Endothelial cell (in vitro differentiated cells): ENCODE data around the gene CIPC. TPM values are rescaled to one million over a fixed set of nuclear protein-coding genes. Genes with fewer than 3 reads are reported as not detected.

Source experiments
- DNase-seq: peaks from one replicate; pipeline ENCODE4 v3.0.0; 2021; ENCODE audit warnings: low spot score
- H3K27ac Mint-ChIP-seq: one replicate; pipeline ENCODE4 v1.8.0; 2021; ENCODE audit warnings: mixed read lengths, inconsistent platforms; ENCODE audit not compliant: unreplicated experiment
- H3K27me3 Mint-ChIP-seq: one replicate; pipeline ENCODE4 v1.8.0; 2021; ENCODE audit warnings: mild to moderate bottlenecking, moderate library complexity, mixed read lengths, inconsistent platforms; ENCODE audit not compliant: unreplicated experiment
- H3K36me3 Mint-ChIP-seq: one replicate; pipeline ENCODE4 v1.8.0; 2021; ENCODE audit warnings: mild to moderate bottlenecking, low read depth, mixed read lengths, inconsistent platforms; ENCODE audit not compliant: unreplicated experiment
- H3K4me1 Mint-ChIP-seq: one replicate; pipeline ENCODE4 v1.8.0; 2021; ENCODE audit warnings: mild to moderate bottlenecking, mixed read lengths, inconsistent platforms; ENCODE audit not compliant: unreplicated experiment
- H3K4me3 Mint-ChIP-seq: one replicate; pipeline ENCODE4 v1.8.0; 2021; ENCODE audit warnings: mild to moderate bottlenecking, mixed read lengths, inconsistent platforms; ENCODE audit not compliant: unreplicated experiment
- H3K9me3 Mint-ChIP-seq: one replicate; pipeline ENCODE4 v1.8.0; 2021; ENCODE audit warnings: mixed read lengths, inconsistent platforms; ENCODE audit not compliant: unreplicated experiment
- total RNA-seq: library from RNA; stranded (reverse); fragmentation: NEBNext Ultra II Directional; extraction: Animal tissue kit (Norgen Biotek cat#: 25700); gene quantifications from one replicate; pipeline ENCODE4 v1.2.1, GENCODE V29; 2021; ENCODE audit not compliant: unreplicated experiment
- TF ChIP-seq, protein P1 (sequence below): fragments of 200-600 bp; sonication (generic); IDR thresholded peaks from one replicate; pipeline ENCODE4 v1.5.0; 2021; ENCODE audit warnings: antibody characterized with exemption; ENCODE audit not compliant: unreplicated experiment

CIPC gene
- total RNA-seq, 1 donor from 2014 or later, result 42.4 TPM

DNA sequence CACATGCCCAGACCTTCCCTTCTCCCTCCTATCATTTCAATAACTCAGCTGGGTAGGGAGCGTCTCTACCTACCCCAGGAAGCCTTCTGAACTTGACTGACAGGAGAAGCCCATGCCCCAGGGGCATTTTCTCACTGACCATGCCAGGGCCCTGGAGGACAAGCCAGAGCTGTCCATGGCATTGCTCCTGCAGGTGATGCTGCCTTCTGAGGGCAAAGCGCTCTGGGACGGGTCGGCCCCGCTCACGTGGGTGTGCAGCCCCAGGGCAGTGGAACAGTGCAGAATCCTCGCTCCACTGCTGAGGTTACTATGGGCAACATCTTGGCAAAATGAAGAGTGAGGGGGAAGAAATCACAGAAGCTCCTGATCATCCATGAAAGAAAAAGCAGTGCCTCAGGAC lies 28.5 kb upstream of the CIPC start:
- TF ChIP-seq, protein P1, sequence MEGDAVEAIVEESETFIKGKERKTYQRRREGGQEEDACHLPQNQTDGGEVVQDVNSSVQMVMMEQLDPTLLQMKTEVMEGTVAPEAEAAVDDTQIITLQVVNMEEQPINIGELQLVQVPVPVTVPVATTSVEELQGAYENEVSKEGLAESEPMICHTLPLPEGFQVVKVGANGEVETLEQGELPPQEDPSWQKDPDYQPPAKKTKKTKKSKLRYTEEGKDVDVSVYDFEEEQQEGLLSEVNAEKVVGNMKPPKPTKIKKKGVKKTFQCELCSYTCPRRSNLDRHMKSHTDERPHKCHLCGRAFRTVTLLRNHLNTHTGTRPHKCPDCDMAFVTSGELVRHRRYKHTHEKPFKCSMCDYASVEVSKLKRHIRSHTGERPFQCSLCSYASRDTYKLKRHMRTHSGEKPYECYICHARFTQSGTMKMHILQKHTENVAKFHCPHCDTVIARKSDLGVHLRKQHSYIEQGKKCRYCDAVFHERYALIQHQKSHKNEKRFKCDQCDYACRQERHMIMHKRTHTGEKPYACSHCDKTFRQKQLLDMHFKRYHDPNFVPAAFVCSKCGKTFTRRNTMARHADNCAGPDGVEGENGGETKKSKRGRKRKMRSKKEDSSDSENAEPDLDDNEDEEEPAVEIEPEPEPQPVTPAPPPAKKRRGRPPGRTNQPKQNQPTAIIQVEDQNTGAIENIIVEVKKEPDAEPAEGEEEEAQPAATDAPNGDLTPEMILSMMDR, result no peak
- Mint-ChIP-seq H3K4me3 (no peak overlapping the region), H3K27ac (no peak overlapping the region), H3K27me3 (peaks cover 12% of the 10 kb centered on the region), H3K36me3 (peaks cover 4% of the 10 kb centered on the region), H3K4me1 (peaks cover 7% of the 10 kb centered on the region), H3K9me3 (no peaks in the 10 kb centered on the region)
- no peak for DNase-seq

DNA sequence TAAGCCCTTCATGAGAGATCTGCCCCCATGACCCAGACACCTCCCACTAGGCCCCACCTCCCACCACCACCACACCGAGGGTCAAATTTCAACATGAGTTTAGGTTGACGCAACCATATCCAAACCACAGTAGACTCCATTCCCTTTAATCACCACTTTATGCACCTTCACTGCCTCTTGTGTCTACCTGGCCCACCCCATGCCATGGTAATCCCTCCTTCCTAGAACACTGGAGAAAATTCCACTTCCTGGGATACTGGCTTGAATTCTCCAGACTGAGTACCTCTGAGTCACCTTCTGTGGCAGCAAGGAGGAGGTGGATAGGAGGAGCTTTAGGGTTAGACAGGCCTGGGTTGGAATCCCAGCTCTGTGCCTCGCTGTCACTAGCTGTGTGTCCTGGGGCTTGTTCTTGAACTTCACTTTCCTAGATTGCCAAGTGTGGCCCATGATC lies 26.1 kb upstream of the CIPC start:
- Mint-ChIP-seq H3K27me3 (peaks cover 7% of the 10 kb centered on the region), H3K36me3 (peaks cover 5% of the 10 kb centered on the region), H3K4me1 (peaks cover 28% of the 10 kb centered on the region), H3K27ac (no peak overlapping the region), H3K9me3 (no peaks in the 10 kb centered on the region), H3K4me3 (no peak overlapping the region)
- TF ChIP-seq, protein P1, result no peak
- no peak for DNase-seq

DNA sequence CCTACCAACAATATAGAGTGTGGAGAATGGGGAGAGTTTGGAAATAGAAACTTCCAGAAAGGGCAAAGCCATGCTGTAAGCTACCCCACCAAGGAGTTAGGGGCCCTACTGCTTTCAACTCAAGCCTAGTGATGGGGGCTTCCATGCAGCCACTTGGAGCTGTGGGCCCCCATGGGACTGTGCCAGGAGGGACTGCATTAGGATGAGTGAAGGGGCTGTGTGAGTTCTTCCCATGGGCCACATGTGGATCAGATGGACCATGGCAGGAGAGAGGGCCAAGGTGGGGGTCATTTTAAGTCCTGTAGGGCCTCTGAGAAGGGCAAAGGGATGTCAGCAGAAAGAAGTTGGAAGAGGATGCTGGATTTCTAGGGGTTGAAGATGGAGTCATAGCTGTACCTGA lies 23.1 kb upstream of the CIPC start:
- Mint-ChIP-seq H3K27ac (peak overlapping the region; percentile 89), H3K4me3 (peak overlapping the region; percentile 73), H3K27me3 (peaks cover 2% of the 10 kb centered on the region), H3K36me3 (peaks cover 5% of the 10 kb centered on the region), H3K9me3 (no peaks in the 10 kb centered on the region), H3K4me1 (peaks cover 37% of the 10 kb centered on the region)
- DNase-seq, result no peak
- TF ChIP-seq, protein P1, result no peak

DNA sequence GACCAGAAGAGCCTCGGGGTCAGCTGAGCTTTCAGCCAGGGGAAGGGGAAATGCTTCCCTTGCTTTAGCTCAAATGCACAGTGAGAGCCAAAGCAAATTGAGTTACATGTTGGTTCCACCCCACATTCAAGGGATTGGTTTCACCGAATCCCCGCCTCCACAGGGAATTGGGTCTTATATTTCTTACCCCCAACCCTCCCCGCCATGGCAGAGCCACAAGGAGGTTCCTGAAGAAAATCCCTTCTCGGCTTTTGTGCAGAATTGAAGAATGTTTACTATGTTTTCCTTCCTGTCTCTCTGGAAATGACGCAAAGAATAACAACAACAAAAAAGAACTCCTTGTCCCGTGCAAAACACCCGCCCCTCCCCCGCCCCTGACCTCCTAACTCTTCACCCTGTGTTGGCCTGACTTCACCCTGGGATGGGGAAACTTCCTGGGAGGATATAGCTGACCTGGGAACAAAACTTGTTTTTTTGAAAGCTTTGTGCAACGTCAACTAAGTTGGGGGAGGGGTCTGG lies 21.9 kb upstream of the CIPC start:
- peak overlapping the region; percentile 69 for H3K4me3 Mint-ChIP-seq
- no peaks in the 10 kb centered on the region for H3K9me3 Mint-ChIP-seq
- TF ChIP-seq, protein P1, result no peak
- H3K27ac Mint-ChIP-seq, result peak overlapping the region; percentile 98
- H3K4me1 Mint-ChIP-seq, result peaks cover 40% of the 10 kb centered on the region
- H3K27me3 Mint-ChIP-seq, result peaks cover 2% of the 10 kb centered on the region
- DNase-seq, result peak; percentile 69
- H3K36me3 Mint-ChIP-seq, result peaks cover 5% of the 10 kb centered on the region

DNA sequence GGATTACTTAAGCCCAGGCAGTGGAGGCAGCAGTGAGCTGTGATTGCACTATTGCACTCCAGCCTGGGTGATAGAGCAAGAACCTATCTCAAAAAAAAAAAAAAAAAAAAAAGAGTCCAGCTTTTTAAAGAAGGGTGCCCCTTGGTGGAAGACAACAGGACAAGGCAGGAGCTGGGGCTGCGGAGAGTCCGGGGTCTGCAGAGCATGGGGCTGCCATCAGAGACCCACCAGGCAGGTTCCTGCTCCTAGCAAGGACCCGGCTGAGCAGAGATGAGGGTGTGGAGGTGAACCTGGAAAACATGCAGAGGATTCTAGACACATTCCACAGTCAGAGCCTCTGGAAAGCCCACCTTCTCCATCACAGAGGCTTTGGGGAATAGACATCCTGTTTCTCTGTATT lies 21.0 kb upstream of the CIPC start:
- H3K4me3 Mint-ChIP-seq, result no peak overlapping the region
- DNase-seq, result no peak
- TF ChIP-seq, protein P1, result no peak
- peak overlapping the region; percentile 98 for H3K27ac Mint-ChIP-seq
- H3K27me3 Mint-ChIP-seq, result peaks cover 2% of the 10 kb centered on the region
- H3K4me1 Mint-ChIP-seq, result peaks cover 43% of the 10 kb centered on the region
- no peaks in the 10 kb centered on the region for H3K9me3 Mint-ChIP-seq
- peaks cover 5% of the 10 kb centered on the region for H3K36me3 Mint-ChIP-seq
